Measurements from ENCODE around the gene SERPINB7.
A peak's percentile ranks its signal among the peaks of the same experiment; 100 is the strongest.

Gene SERPINB7

DNA sequence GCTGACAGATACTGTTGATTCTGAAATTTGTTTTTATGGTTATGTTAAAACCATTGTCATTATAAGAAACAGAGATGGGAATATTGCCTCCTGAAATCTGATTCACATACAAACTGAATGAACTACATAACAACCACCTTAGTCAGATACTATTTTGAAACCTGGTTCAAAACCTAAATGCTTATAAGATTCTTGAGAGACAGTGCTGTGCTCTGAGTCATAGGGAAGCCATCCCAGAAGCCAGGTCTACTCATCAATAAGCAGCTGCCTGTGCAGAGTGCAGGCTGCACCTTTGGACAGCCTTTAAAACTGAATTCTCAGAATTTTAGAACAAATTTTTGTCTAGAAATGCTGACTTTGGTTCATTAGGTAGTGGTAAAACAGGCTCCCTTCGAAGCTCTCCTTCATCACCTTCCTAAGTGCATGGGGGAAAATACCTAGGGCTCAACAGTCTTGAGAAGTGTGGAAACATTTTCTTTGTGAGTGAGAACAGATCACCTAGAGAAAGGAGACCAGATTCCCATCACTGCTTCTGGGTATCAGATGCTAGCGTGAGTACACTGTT, at the start of gene SERPINB7:
Gene SERPINB7, plus strand, starts transcription at position 253 of the 565 bp plus-strand sequence. CDS start 6,955 bp downstream, outside the sequence.
- TF ChIP-seq CTCF (IDR thresholded peaks at IDR 0.05; ENCODE audit: low read depth, low read length, missing control alignments) = no peak
- DNase-seq (ENCODE audit: extremely low read depth, low read depth) = peak; percentile 31
- H3K4me3 ChIP-seq (replicated peaks; ENCODE audit: low read depth, low read length) = no peak within 1 kb of the TSS

DNA sequence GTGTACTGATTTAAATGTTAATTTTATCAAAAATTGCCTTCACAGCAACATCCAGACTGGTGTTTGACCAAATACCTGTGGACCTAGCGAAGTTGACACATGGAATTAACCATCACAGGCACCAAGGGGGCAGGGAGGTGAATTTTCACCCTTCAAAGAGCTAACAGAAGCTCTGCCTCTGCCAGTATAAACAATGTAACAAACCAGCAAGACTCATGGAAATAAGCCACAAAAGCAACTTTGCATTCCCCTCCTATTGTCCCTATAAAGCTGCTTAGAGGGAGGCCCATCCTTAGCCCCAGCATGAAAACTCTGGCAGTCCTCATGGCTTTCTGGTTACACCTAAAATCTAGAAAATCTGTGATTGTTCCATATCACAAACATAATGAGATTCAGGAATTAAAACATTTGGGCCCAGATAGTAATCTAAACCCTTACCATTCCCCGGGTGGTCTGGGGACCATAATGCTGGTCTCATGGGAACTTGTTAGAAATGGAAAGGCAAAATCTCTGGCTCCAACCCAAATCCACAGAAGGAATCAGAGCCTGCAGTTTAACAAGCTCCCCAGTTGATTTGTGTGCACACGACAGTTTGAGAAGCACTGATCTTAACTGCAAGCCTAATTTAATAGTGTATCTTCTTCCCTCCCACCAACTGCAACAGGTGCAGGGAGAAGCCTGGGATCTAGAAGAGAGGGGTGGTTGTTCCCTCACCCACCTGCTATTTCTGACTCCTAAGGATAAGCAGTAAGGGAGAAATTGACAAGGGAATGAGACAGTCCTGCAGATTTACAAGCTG, 49.3 kb upstream of the SERPINB7 start:
- no peak for DNase-seq (ENCODE audit: extremely low read depth, low read depth)
- no peak overlapping the region for H3K4me3 ChIP-seq (replicated peaks; ENCODE audit: low read depth, low read length)
- no peak for TF ChIP-seq CTCF (IDR thresholded peaks at IDR 0.05; ENCODE audit: low read depth, low read length, missing control alignments)

GRCh38 chr18:63730773-63731172, 44.4 kb upstream of the SERPINB7 start:
- TF ChIP-seq CTCF (IDR thresholded peaks at IDR 0.05; ENCODE audit: low read depth, low read length, missing control alignments) = no peak
- H3K4me3 ChIP-seq (replicated peaks; ENCODE audit: low read depth, low read length) = no peak overlapping the region
- no peak for DNase-seq (ENCODE audit: extremely low read depth, low read depth)

DNA sequence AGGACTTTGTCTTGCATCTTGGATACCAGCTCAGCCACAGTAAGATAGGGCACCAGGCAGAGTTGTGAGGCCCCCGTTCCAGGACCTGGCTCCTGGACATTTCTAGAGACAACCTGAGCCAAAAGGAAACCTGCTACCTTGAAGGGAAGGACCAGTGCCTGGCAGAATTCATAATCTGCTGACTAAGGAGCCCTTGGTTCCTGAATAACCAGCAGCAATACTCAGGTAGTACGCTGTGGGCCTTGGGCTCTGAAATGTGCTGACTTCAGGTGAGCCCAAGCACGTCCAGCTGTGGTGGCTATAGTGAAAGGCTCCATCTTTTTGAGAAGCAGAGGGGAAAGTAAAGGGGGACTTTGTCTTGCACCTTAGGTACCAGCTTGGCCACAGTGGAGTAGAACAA, 44.0 kb upstream of the SERPINB7 start:
- DNase-seq (ENCODE audit: extremely low read depth, low read depth) = no peak
- H3K4me3 ChIP-seq (replicated peaks; ENCODE audit: low read depth, low read length) = no peak overlapping the region
- no peak for TF ChIP-seq CTCF (IDR thresholded peaks at IDR 0.05; ENCODE audit: low read depth, low read length, missing control alignments)

DNA sequence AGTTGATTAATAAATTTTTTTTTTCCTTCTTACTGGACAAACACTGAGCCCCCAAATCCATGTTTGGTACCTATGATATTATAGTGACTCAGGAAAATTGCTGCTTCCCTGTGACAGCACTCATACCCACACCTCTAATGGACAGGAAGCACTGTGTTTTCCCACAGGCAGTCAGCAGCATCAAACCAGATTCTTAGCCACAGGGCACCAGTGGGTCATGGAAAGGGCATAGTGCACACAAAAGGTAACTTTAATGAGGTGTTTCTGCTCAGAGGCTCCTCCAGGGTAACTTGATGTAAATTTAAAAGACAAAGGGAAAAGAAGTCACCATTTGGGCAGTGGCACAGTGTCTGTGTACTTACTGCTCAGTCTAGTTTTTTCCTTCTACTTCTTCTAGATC, 38.3 kb upstream of the SERPINB7 start:
- no peak overlapping the region for H3K4me3 ChIP-seq (replicated peaks; ENCODE audit: low read depth, low read length)
- no peak for TF ChIP-seq CTCF (IDR thresholded peaks at IDR 0.05; ENCODE audit: low read depth, low read length, missing control alignments)
- DNase-seq (ENCODE audit: extremely low read depth, low read depth) = peak; percentile 26

- DNase-seq (ENCODE audit: extremely low read depth, low read depth) = no peak
- TF ChIP-seq CTCF (IDR thresholded peaks at IDR 0.05; ENCODE audit: low read depth, low read length, missing control alignments) = peak; percentile 29
These were observed 33.4 kb upstream of the SERPINB7 start for GRCh38 chr18:63741769-63742168.

More at GRCh38 chr18:63741769-63742168, 33.4 kb upstream of the SERPINB7 start:
- H3K4me3 ChIP-seq (replicated peaks; ENCODE audit: low read depth, low read length) = no peak overlapping the region

Measured in HFF-Myc (cell line).